Heart left ventricle (tissue), 11 donors: Measurements from ENCODE around the gene GLB1L2. TPM values are rescaled to one million over a fixed set of nuclear protein-coding genes. Genes with fewer than 3 reads are reported as not detected.

Experiments
- polyA plus RNA-seq, 2 donors: library from polyadenylated mRNA; stranded (reverse); fragments of 200-250 nt; gene quantifications; one replicate each; pipeline ENCODE4 v1.2.3, GENCODE V29; 2013
- total RNA-seq, 9 donors: library from RNA; depleted of rRNA in 2 of 9; stranded (reverse); fragments of >200 nt in 2 of 9; fragmentation: NEBNext Ultra II Directional in 3 of 9; extraction: Animal tissue kit (Norgen Biotek cat#: 25700) in 3 of 9; gene quantifications; one replicate each; pipeline versions ENCODE4 v1.1.0 to v1.2.4, GENCODE V29; 2016 to 2023
- donor health status: ischemic (EF 13 %, LVEDD 7.1; RV severe dilation, severe dysfunction).
- donor health status: healthy with polysubstance abuse.
- donor health status: DM: no; HTN: yes; CAD: no.
- donor health status: DM: no; HTN: no; CAD: no.
- donor health status: ischemic (EF 25% LVEDD 5.7; RV mildly dilated, moderate dysfunction).
- donor health status: healthy.
- donor health status: DM: yes; HTN: yes; CAD: no.
- donor health status: PGD.
- donor health status: nonischemic (EF 23%, LVEDD 6.1; RV moderate dilation, normal function).

GLB1L2 gene
- total and polyA plus RNA-seq, 11 donors, result 0.15 to 1.3 (median 0.37) TPM; not detected in 2

Other genes with a start within 250 kb of the GLB1L2 start
- gene NCAPD3, start 108.0 kb upstream of the GLB1L2 start, total RNA-seq, result 10 to 100 TPM in 6 of 9 donors, 1 to 10 TPM in 3; 9.4 to 18.8 (median 11.0) TPM
- gene NCAPD3, start 108.0 kb upstream of the GLB1L2 start, polyA plus RNA-seq, result 1 to 10 TPM; 4.7 to 9.8 TPM
- 10 to 100 TPM; 35.0 to 49.6 (median 37.8) TPM for gene VPS26B, start 107.3 kb upstream of the GLB1L2 start, total RNA-seq
- 10 to 100 TPM; 19.6 to 36.8 TPM for gene VPS26B, start 107.3 kb upstream of the GLB1L2 start, polyA plus RNA-seq
- 10 to 100 TPM; 34.1 to 47.8 (median 41.9) TPM for gene THYN1, start 78.6 kb upstream of the GLB1L2 start, total RNA-seq
- gene THYN1, start 78.6 kb upstream of the GLB1L2 start, polyA plus RNA-seq, result 10 to 100 TPM; 48.8 to 59.4 TPM
- gene ACAD8, start 78.4 kb upstream of the GLB1L2 start, total RNA-seq, result 10 to 100 TPM; 23.2 to 48.2 (median 38.9) TPM
- 10 to 100 TPM; 21.0 to 37.1 TPM for gene ACAD8, start 78.4 kb upstream of the GLB1L2 start, polyA plus RNA-seq
- not detected for gene GLB1L3, start 55.6 kb upstream of the GLB1L2 start, total RNA-seq
- not detected for gene GLB1L3, start 55.6 kb upstream of the GLB1L2 start, polyA plus RNA-seq
- under 1 TPM in 6 of 9 donors, not detected in 3; 0.05 to 0.64 (median 0.15) TPM for gene B3GAT1, start 80.3 kb downstream of the GLB1L2 start, total RNA-seq
- gene B3GAT1, start 80.3 kb downstream of the GLB1L2 start, polyA plus RNA-seq, result under 1 TPM in 1 of 2 donors, not detected in 1; 0.04 TPM